Measurements from ENCODE around the gene ADRM1. TPM values are rescaled to one million over a fixed set of nuclear protein-coding genes. Genes with fewer than 3 reads are reported as not detected.

Gene ADRM1
- total and polyA plus RNA-seq, 10 of the 15 experiments (the other 5 are each of a cell fraction or from before 2014, with no cell fraction given), result 3.4 to 213 (median 95.9) TPM

DNA sequence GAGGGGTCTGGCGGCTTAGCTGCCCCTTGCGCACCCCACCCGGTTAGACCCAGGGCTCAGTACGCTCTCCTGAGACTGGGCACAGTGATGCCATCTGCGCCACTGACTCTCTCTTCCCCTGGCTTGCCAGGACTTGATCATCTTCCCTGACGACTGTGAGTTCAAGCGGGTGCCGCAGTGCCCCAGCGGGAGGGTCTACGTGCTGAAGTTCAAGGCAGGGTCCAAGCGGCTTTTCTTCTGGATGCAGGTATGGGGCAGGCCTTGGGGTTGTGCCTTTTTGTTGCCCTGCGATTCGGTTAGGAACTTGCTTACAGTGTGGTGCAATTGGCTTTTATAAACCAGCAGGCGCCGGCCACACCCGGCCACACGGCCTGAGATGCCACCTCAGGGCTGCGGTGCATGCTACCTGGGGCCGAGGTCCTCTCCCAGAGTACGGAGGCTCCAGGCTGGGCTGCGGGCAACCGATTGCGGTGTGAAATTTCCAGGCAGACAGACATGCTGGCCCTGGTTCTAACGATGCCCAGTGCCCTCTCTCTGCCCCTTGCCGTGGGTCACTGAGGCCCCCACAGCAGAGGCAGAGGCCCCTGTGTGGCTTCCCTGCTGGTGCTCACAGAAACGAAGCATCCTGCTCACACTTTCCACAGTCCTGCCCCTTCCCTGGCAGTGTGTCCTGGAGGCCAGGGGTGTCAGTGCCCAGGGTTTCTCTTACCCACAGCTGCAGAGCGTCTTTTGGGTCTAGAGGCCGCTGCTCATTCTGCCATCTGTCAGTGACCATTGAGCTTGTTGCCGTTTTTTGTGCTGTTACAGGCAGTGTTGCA, 1.7 kb downstream of the ADRM1 start:
- no peak for DNase-seq (ENCODE audit: low read depth, low spot score)
- Histone ChIP-seq H2AFZ (ENCODE audit: control insufficient read depth, low read depth, low read length) (no peak overlapping the region), H3K4me2 (ENCODE audit: control insufficient read depth, insufficient read depth) (peak overlapping the region; percentile 91), H3K9me3 (replicated peaks; ENCODE audit: control insufficient read depth, insufficient read depth, low read length) (no peaks in the 10 kb centered on the region), H3K36me3 (ENCODE audit: control insufficient read depth in 2 of 2, insufficient read depth in 2 of 2, low read length in 1 of 2) (peaks cover 15 to 26% of the 10 kb centered on the region in 2 experiments; a peak in 3 of 4 replicates), H4K20me1 (ENCODE audit: control insufficient read depth, insufficient read depth) (peaks cover 13% of the 10 kb centered on the region), H3K27me3 (replicated peaks in 1 of 2; ENCODE audit: control insufficient read depth in 2 of 2, insufficient read depth in 2 of 2, low read length in 1 of 2) (no peaks in the 10 kb centered on the region), H3K9ac (ENCODE audit: control insufficient read depth, insufficient read depth, low read length) (peak overlapping the region; percentile 71), H3K4me1 (ENCODE audit: control insufficient read depth, insufficient read depth, low read length) (peaks cover 10% of the 10 kb centered on the region), H3K27ac (ENCODE audit: control insufficient read depth, insufficient read depth) (peak overlapping the region; percentile 78; the same call in 1 of the 2 replicates), H3K4me3 (peak overlapping the region; percentile 74), H3K79me2 (ENCODE audit: control insufficient read depth, insufficient read depth, low read length) (peaks cover 34% of the 10 kb centered on the region)
- POLR2A ChIA-PET, result no interaction called here
- RAD21 ChIA-PET (ENCODE audit: unreplicated experiment), result no interaction called here
- intact Hi-C loops (cut with micrococcal nuclease; ENCODE audit: unreplicated experiment), result loop anchor here (5.0 kb wide), 2 partner anchors 313 to 488 kb away; no protein-coding TSS in a partner anchor
- SMC1A ChIA-PET (ENCODE audit: uncharacterized antibody, unreplicated experiment), result no interaction called here
- BruUV-seq (replicated peaks), result no TSS peak
- in situ Hi-C loops (cut with MboI), result loop anchor here (5.0 to 10.0 kb wide), 2 partner anchors 78 to 310 kb away; no protein-coding TSS in a partner anchor
- CTCF ChIA-PET, result interaction anchor here (3.7 kb wide), 1 partner anchor 80 kb away, joined by 38 read pairs; the partner anchor contains the start of gene RPS21
- TF ChIP-seq, protein P1, sequence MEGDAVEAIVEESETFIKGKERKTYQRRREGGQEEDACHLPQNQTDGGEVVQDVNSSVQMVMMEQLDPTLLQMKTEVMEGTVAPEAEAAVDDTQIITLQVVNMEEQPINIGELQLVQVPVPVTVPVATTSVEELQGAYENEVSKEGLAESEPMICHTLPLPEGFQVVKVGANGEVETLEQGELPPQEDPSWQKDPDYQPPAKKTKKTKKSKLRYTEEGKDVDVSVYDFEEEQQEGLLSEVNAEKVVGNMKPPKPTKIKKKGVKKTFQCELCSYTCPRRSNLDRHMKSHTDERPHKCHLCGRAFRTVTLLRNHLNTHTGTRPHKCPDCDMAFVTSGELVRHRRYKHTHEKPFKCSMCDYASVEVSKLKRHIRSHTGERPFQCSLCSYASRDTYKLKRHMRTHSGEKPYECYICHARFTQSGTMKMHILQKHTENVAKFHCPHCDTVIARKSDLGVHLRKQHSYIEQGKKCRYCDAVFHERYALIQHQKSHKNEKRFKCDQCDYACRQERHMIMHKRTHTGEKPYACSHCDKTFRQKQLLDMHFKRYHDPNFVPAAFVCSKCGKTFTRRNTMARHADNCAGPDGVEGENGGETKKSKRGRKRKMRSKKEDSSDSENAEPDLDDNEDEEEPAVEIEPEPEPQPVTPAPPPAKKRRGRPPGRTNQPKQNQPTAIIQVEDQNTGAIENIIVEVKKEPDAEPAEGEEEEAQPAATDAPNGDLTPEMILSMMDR (IDR thresholded peaks at IDR 0.05 in 2 of 3, conservative IDR thresholded peaks at IDR 0.05 in 1 of 3; ENCODE audit: control insufficient read depth in 2 of 3, extremely low read depth in 1 of 3, insufficient read depth in 1 of 3, low read depth in 3 of 3, low read length in 3 of 3), result no peak
- TF ChIP-seq LARP7 (IDR thresholded peaks at IDR 0.05), result no peak
- no peak for TF ChIP-seq RFX5 (IDR thresholded peaks at IDR 0.05; ENCODE audit: low read depth, low read length)
- no peak for TF ChIP-seq POLR2AphosphoS2 (IDR thresholded peaks at IDR 0.05; ENCODE audit: low read depth, low read length)
- no peak for TF ChIP-seq SMC3 (IDR thresholded peaks at IDR 0.05; ENCODE audit: borderline replicate concordance, low read length)
- TF ChIP-seq RUNX3 (IDR thresholded peaks at IDR 0.05; ENCODE audit: low read length), result no peak
- TF ChIP-seq IRF4 (IDR thresholded peaks at IDR 0.05; ENCODE audit: low read depth, low read length), result no peak
- TF ChIP-seq ZNF274 (IDR thresholded peaks at IDR 0.05; ENCODE audit: insufficient read depth, insufficient read length), result no peak
- TF ChIP-seq STAT3 (IDR thresholded peaks at IDR 0.05; ENCODE audit: low read depth, low read length), result no peak
- TF ChIP-seq, protein P2, sequence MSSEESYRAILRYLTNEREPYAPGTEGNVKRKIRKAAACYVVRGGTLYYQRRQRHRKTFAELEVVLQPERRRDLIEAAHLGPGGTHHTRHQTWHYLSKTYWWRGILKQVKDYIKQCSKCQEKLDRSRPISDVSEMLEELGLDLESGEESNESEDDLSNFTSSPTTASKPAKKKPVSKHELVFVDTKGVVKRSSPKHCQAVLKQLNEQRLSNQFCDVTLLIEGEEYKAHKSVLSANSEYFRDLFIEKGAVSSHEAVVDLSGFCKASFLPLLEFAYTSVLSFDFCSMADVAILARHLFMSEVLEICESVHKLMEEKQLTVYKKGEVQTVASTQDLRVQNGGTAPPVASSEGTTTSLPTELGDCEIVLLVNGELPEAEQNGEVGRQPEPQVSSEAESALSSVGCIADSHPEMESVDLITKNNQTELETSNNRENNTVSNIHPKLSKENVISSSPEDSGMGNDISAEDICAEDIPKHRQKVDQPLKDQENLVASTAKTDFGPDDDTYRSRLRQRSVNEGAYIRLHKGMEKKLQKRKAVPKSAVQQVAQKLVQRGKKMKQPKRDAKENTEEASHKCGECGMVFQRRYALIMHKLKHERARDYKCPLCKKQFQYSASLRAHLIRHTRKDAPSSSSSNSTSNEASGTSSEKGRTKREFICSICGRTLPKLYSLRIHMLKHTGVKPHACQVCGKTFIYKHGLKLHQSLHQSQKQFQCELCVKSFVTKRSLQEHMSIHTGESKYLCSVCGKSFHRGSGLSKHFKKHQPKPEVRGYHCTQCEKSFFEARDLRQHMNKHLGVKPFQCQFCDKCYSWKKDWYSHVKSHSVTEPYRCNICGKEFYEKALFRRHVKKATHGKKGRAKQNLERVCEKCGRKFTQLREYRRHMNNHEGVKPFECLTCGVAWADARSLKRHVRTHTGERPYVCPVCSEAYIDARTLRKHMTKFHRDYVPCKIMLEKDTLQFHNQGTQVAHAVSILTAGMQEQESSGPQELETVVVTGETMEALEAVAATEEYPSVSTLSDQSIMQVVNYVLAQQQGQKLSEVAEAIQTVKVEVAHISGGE (CRISPR knock-in tag; IDR thresholded peaks at IDR 0.05), result no peak
- ATAC-seq, result no peak
- WGBS (ENCODE audit: insufficient coverage, insufficient replicate concordance, low lambda C conversion rate, missing lambda C conversion rate), result 82% methylated on average over 29 of the region's 29 CpGs
- no peak for FAIRE-seq
